GM12891 (cell line): ENCODE data around the gene CCL1.

Experiments
- DNase-seq: peaks from one replicate; pipeline ENCODE4 v3.0.0; 2011; ENCODE audit warnings: low spot score; ENCODE audit not compliant: insufficient read length
- FAIRE-seq: peaks from 2 replicates; lab custom pipeline; 2011; peaks lifted over from hg19 to GRCh38; lab: Jason Lieb, UNC
- PAX5 ChIP-seq: IDR thresholded peaks from 2 replicates; pipeline ENCODE4 v1.6.1; 2011; ENCODE audit warnings: low read length, moderate library complexity, mild to moderate bottlenecking; ENCODE audit not compliant: insufficient read depth, severe bottlenecking
- POLR2A ChIP-seq: IDR thresholded peaks from 2 replicates; pipeline ENCODE4 v1.6.1; 2011; ENCODE audit warnings: low read depth, low read length, control low read depth
- POLR2AphosphoS5 ChIP-seq: IDR thresholded peaks from 2 replicates; pipeline ENCODE4 v1.6.1; 2011; ENCODE audit warnings: low read depth, low read length, control low read depth
- POU2F2 ChIP-seq: IDR thresholded peaks from 2 replicates; pipeline ENCODE4 v1.6.1; 2011; ENCODE audit warnings: low read depth, mild to moderate bottlenecking, control low read depth, low read length, moderate library complexity
- SPI1 ChIP-seq: IDR thresholded peaks from 2 replicates; pipeline ENCODE4 v1.6.1; 2011; ENCODE audit warnings: low read depth, low read length, control low read depth
- TAF1 ChIP-seq: IDR thresholded peaks from 2 replicates; pipeline ENCODE4 v1.6.1; 2011; ENCODE audit warnings: low read depth, low read length, control low read depth

Gene CCL1

DNA sequence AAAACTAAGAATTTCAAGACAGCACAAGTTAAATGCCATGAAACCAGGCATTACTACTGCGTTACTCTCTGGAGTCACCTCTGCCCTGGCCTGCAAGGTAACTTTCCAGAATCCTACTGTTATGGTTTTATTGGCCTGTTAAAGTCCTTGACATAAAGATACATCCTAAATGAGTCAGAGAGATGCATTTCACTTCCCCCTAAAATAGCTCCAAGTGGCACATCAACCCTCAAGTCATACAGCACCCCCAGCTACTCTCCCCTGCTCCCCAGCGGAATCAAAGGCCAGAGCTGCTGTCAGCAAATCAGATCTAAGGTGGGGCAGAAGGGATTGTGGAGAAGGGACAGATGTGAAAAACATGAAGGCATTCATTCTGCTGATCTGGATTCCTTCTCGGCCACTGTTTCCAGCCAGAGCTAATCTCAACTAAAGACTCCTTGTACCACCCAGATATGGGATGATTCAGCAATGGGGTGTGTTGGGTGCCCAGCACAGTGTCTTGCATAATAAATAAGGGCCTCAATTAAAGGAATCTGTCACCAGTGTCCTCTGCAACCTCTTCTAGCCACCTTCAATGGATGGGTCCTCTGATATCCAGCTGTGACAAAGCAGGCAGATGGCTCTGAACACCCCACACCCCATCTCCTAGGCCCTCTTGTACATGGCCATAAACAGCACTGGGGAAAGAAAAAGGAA lies 8.5 kb upstream of the CCL1 start:
- DNase-seq (no peak), FAIRE-seq (no peak)
- no peak for TF ChIP-seq POLR2A
- TF ChIP-seq POLR2AphosphoS5: no peak
- no peak for TF ChIP-seq TAF1
- TF ChIP-seq PAX5: no peak
- no peak for TF ChIP-seq SPI1
- no peak for TF ChIP-seq POU2F2

DNA sequence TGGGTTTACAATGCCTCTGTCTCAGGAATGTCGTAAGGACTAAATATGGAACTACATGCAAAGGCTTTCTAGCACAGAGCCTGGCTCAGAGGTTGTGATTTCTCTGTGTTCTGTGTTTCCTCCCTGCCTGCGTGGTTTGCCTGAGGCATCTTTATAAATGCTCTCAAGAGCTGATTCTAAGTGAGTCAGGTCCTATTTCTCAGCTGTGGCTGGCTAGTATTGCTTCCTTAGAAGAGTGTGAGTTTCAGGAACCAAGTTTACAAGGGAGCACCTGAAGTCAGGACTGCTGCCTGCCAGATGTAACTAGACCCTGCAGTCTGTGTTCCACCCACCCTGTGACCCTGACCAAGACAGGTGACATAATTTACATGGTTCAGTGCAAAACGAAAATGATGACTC lies 8.0 kb upstream of the CCL1 start:
- FAIRE-seq (no peak), DNase-seq (no peak)
- no peak for TF ChIP-seq PAX5

DNA sequence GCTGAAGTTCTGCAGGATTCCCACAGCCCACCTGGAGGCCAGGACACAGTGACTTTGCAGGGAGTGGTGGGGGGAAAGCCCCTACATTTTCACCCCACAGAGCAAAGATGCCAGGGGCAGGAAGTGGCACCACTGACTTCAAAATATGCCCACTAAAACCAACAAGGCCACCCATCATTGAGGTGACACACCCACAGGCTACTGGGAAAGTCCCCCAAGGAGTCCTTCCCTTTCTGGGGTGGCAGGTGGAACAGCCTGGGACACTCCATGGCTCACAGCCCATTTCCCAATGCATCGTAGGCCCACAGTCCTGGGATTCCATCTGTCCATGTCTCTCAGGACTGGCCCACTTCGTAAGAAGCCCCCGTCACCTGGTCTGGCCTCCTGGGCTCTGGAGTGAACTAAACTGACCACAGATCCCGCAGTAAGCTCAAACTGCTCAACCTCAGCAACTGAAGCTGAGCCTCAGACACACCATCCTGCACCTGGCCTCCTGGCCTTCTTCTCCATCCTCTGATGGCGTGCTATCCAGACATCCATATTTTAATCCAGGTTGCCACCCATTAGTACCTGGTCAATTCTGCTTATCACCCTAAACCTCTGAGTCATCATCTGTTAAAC lies 7.5 kb upstream of the CCL1 start:
- DNase-seq (no peak), FAIRE-seq (no peak)
- no peak for TF ChIP-seq POLR2A
- TF ChIP-seq POU2F2: no peak
- no peak for TF ChIP-seq PAX5
- no peak for TF ChIP-seq TAF1
- no peak for TF ChIP-seq SPI1
- no peak for TF ChIP-seq POLR2AphosphoS5

DNA sequence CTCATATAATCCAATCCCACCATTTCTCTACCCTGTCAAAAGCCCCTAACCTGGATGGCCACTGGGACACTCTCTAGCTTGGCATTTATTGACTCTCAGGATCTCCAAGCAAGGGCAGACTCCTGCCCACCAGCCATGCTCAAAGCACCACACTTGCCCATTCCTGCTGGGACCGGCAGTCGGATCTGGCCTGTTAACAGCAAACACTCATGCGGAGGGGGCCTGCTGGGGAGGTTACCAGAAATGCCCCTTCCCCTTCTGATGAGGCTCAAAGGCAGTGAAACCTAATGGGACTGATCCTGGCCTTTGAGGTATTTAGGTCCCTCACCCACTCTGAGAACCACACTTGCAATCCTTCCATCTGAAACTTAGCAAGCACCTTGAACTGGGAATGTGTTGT lies 6.5 kb upstream of the CCL1 start:
- TF ChIP-seq POU2F2 (no peak), TAF1 (no peak), POLR2AphosphoS5 (no peak), PAX5 (no peak), POLR2A (no peak), SPI1 (no peak)
- no peak for DNase-seq
- no peak for FAIRE-seq

DNA sequence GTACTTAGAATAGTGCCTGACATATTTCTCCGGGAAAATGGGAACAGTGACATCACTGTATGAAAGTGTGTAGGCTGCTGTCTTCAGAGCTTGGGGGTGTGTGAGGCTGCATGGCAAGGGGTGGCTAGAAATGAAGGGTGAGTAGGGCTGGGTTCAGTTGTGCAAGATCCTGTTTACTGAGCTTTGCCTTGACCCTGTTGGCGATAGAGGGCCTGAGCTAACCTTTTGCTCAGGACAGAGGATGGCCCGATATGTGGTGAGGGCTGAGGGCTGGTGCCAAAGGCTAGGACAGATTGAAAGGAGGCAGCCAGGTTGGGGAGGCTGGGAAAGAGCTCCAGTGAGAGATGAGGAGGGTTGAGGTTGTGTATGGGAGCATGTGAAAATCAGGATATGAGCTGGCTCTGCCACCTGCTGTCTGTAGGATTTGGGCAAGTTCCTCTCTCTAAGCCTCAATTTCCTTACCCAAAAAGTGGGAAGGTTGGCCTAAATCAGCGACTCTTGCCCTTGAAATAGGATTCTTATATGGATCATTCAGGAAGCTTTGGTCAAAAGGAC lies 6.0 kb upstream of the CCL1 start:
- DNase-seq (no peak), FAIRE-seq (no peak)
- TF ChIP-seq TAF1 (no peak), POU2F2 (no peak), SPI1 (no peak), POLR2A (no peak), PAX5 (no peak)

DNA sequence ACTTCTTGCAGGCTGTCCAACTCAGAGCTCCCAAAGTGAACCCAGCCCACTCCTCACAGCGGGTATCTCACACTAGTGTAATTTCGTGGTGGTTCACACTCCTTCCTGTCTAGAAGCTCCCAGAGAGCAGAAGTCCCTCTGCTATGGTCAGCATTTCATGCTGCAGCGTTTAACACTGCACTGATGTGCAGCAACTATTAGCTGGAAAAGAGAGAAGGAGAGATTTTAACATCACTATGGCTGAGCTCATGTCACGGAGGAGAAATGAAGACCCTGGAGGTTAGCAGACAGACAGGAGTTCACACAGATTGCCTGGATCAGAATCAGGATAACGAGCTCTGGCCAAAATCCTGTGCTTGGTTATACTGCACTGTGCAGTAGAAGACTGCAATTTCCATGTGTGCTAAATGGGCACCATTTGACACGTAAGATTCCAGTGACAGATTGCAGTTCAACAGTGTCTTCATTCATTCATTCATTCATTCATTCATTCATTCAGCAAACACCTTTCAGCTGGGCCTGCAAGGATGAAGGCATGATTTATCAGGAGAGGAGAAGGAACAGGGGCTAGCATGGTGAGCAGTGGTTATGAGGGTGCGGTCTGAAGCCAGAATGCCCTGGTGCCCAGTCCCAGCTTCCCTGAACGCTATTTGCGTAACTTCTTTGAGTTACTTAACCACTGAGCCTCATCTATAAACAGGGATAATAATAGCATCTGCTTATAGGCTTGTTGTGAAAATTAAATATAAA lies 5.3 kb upstream of the CCL1 start:
- DNase-seq (no peak), FAIRE-seq (no peak)
- TF ChIP-seq PAX5 (no peak), TAF1 (no peak), SPI1 (no peak), POU2F2 (no peak), POLR2AphosphoS5 (no peak), POLR2A (no peak)

DNA sequence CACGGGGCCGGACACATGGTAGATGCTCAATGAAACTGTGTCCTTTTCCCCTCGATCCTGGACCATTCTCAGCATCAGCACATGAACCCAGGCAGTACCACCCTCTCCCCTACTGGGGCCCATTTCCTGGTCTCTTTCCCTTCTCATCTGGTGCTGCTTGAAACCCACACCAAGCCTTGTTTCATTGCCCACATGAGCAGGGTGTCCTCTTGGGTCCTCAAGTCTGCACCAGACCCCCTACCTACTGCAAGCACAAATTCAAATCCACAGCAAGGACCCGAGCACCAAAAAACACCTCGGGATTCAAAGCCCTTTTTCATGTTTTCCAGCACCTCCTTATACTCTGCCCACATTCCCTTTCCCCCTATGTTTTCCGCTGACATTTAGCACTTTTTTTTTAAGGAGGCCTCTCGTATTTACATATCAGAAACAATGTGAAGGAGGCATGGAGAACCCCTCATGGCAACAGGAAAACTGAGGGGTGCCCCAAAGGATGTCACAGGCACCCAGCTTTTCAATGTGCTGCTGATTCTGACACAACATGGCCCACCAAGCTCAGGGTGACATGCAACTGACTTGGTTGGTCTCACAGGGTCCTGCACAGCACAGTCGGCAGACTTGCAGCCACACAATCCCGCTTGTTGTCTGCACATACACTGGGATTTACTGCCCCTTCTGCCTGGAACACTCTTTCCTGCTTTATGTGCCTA lies 4.6 kb upstream of the CCL1 start:
- DNase-seq (no peak), FAIRE-seq (no peak)
- no peak for TF ChIP-seq POLR2AphosphoS5
- no peak for TF ChIP-seq PAX5
- no peak for TF ChIP-seq TAF1
- no peak for TF ChIP-seq POLR2A
- TF ChIP-seq SPI1: no peak
- no peak for TF ChIP-seq POU2F2

DNA sequence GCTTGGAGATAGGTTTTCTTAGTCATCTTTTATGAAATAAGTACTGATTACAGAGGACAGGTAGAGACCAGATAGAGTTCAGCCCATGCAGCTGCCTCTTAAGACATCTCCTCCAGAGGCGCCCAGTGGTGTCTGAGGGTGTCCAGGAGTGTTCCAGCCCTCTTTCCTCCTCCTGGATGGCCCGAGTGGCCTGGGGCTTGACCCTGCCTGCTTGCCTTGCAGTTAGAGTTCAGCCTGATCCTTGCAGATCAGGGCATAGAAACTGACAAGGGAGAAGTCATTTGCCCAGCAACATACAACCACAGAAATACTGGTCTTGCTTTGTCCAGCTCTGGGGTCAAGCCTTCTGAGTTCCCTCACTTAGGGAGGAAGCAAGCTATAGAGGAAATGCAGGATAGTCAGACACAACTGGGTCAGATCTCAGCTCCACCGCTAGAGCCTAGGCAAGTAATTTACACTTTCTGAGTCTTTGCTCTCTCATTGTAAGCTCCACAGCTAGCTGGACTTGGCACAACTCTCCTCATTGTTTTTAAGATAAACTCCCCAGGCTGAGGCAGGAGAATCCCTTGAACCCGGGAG lies 3.6 kb upstream of the CCL1 start:
- DNase-seq (no peak), FAIRE-seq (no peak)
- no peak for TF ChIP-seq POLR2A
- no peak for TF ChIP-seq POLR2AphosphoS5
- TF ChIP-seq TAF1: no peak
- no peak for TF ChIP-seq SPI1
- no peak for TF ChIP-seq PAX5
- no peak for TF ChIP-seq POU2F2

DNA sequence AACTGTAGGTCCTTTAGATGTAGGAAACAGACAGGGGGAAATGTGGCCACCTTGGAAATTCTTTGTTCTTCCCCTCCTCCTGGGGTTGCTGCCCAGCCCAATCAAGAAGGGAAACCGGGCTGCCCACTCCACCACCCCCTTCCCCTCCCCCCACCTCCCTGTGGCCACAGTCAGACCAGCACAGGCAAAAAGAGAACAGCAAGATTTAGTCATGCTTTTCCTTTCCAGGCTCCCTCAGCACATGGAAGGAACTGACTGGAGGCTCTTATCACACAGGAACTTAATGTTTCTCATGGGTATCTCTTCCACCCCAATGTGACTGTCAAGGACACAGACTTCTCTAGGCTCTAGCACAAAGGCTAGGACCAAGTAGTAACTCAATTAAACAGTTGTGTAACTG lies 3.0 kb upstream of the CCL1 start:
- TF ChIP-seq POLR2A (no peak), POLR2AphosphoS5 (no peak)
- DNase-seq (no peak), FAIRE-seq (no peak)

DNA sequence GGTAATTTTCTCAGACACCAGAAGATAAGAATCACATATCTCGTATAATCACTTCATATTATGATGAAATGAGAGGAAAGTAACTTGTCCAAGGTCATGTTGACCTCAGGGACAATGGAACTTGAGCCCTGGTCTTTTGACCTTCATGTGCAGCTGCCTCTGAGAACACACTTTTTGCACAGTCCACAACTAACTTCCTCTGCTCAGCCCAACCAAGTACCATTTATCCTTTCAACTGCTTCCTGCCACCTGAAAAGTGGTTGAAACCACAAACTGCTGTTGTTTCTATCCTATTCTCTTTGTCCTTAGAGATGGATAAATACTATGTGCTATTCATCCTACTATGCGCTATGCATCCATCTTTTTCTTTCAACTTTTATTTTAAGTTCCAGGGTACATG lies 2.3 kb upstream of the CCL1 start:
- no peak for FAIRE-seq
- no peak for DNase-seq
- TF ChIP-seq POU2F2 (no peak), SPI1 (no peak), POLR2AphosphoS5 (no peak), PAX5 (no peak), POLR2A (no peak), TAF1 (no peak)
